IMR-90 (cell line): ENCODE results near the gene NTSR2. TPM values are rescaled to one million over a fixed set of nuclear protein-coding genes. Genes with fewer than 3 reads are reported as not detected.

ENCODE experiments used
- ATAC-seq: fragments of 200-7000 bp; cut with Tn5 transposase; 2 replicates; pipeline ENCODE4 v1.9.1; 2020; ENCODE audit warnings: low read depth, mild to moderate bottlenecking, moderate library complexity
- BruUV-seq: library from RNA; stranded (reverse); fragments of 400-500 nt; replicated peaks from 2 replicates; lab custom pipeline; 2021; lab: Mats Ljungman, UMichigan
- CTCF ChIA-PET: fragments of 300-600 bp; formaldehyde crosslinking; extraction: SDS; loops from one replicate; lab custom pipeline; 2021; ENCODE audit warnings: antibody characterized with exemption; lab: Yijun Ruan, JAX
- POLR2A ChIA-PET: fragments of 300-600 bp; sonication (Branson Sonifier 250); formaldehyde crosslinking; loops from one replicate; lab custom pipeline; 2022; ENCODE audit warnings: antibody characterized with exemption; ENCODE audit not compliant: unreplicated experiment; lab: Charles Lee
- DNase-seq: peaks from one replicate; pipeline ENCODE4 v3.0.0; 2013
- H2AFZ ChIP-seq: replicated peaks from 2 replicates; pipeline ENCODE3; 2013; ENCODE audit warnings: low read length, mild to moderate bottlenecking; ENCODE audit not compliant: poor library complexity
- H2AK5ac ChIP-seq: 2 replicates; pipeline ENCODE4 v1.6.1; 2013; ENCODE audit warnings: low read depth, low read length, inconsistent platforms
- H2AK9ac ChIP-seq: replicated peaks from 2 replicates; pipeline ENCODE3; 2013; ENCODE audit warnings: mild to moderate bottlenecking, low read depth, low read length, moderate library complexity; ENCODE audit not compliant: poor library complexity
- H2BK120ac ChIP-seq: 2 replicates; pipeline ENCODE4 v1.6.1; 2013; ENCODE audit warnings: low read depth, low read length, inconsistent platforms
- H2BK15ac ChIP-seq: 3 replicates; pipeline ENCODE4 v1.6.1; 2013; ENCODE audit warnings: low read depth, low read length, inconsistent platforms
- H2BK20ac ChIP-seq: 2 replicates; pipeline ENCODE4 v1.6.1; 2013; ENCODE audit warnings: low read depth, mild to moderate bottlenecking, inconsistent platforms, low read length, moderate library complexity
- H2BK5ac ChIP-seq: 2 replicates; pipeline ENCODE4 v1.6.1; 2013; ENCODE audit warnings: mild to moderate bottlenecking, low read depth, low read length, inconsistent platforms; ENCODE audit not compliant: poor library complexity, severe bottlenecking
- H3K14ac ChIP-seq: replicated peaks from 2 replicates; pipeline ENCODE4 v1.6.1; 2013; ENCODE audit warnings: low read depth, low read length, inconsistent platforms
- H3K18ac ChIP-seq: 2 replicates; pipeline ENCODE4 v1.6.1; 2013; ENCODE audit warnings: low read depth, low read length, control low read depth
- H3K23ac ChIP-seq: 2 replicates; pipeline ENCODE4 v1.6.1; 2013; ENCODE audit warnings: low read depth, low read length, inconsistent platforms
- H3K27ac ChIP-seq: 2 replicates; pipeline ENCODE4 v1.5.1; 2013; ENCODE audit warnings: mild to moderate bottlenecking, control low read depth, low read length; ENCODE audit not compliant: insufficient read depth
- H3K27me3 ChIP-seq: 2 replicates; pipeline ENCODE4 v1.6.1; 2013; ENCODE audit warnings: low read length; ENCODE audit not compliant: control insufficient read depth, insufficient read depth
- H3K36me3 ChIP-seq: 2 replicates; pipeline ENCODE4 v1.6.1; 2013; ENCODE audit warnings: low read length, mixed read lengths; ENCODE audit not compliant: control insufficient read depth, insufficient read depth
- H3K4ac ChIP-seq: 2 replicates; pipeline ENCODE4 v1.6.1; 2013; ENCODE audit warnings: low read depth, low read length, inconsistent platforms
- H3K4me1 ChIP-seq: 2 replicates; pipeline ENCODE4 v1.6.1; 2013; ENCODE audit warnings: low read length, mixed read lengths; ENCODE audit not compliant: control insufficient read depth, insufficient read depth
- H3K4me2 ChIP-seq: 2 replicates; pipeline ENCODE4 v1.6.1; 2013; ENCODE audit warnings: low read depth, mild to moderate bottlenecking, control low read depth, low read length, moderate library complexity
- H3K4me3 ChIP-seq: 2 replicates; pipeline ENCODE4 v1.5.1; 2013; ENCODE audit warnings: low read depth, mild to moderate bottlenecking, control low read depth, low read length, moderate library complexity; ENCODE audit not compliant: insufficient read depth
- H3K56ac ChIP-seq: 2 replicates; pipeline ENCODE4 v1.6.1; 2013; ENCODE audit warnings: low read length, inconsistent platforms; ENCODE audit not compliant: insufficient read depth; ENCODE audit errors: extremely low read depth
- H3K79me1 ChIP-seq, 2 experiments: 2 replicates each; pipeline ENCODE4 v1.6.1; 2013; ENCODE audit warnings: low read length in 2 of 2, inconsistent platforms in 1 of 2, low read depth in 1 of 2
- H3K9ac ChIP-seq: 2 replicates; pipeline ENCODE4 v1.6.1; 2013; ENCODE audit warnings: low read depth, low read length, control low read depth
- H3K9me1 ChIP-seq: 2 replicates; pipeline ENCODE4 v1.6.1; 2013; ENCODE audit warnings: low read length, inconsistent platforms; ENCODE audit not compliant: insufficient read depth
- H3K9me3 ChIP-seq: 2 replicates; pipeline ENCODE4 v1.6.1; 2013; ENCODE audit warnings: low read length; ENCODE audit not compliant: control insufficient read depth, insufficient read depth
- H4K20me1 ChIP-seq: 2 replicates; pipeline ENCODE4 v1.6.1; 2013; ENCODE audit warnings: low read length, inconsistent platforms; ENCODE audit not compliant: insufficient read depth
- H4K5ac ChIP-seq: 2 replicates; pipeline ENCODE4 v1.6.1; 2013; ENCODE audit warnings: mild to moderate bottlenecking, low read depth, low read length, control low read depth
- H4K8ac ChIP-seq, 2 experiments: 2 replicates each; pipeline ENCODE4 v1.6.1; 2013; ENCODE audit warnings: low read depth in 2 of 2, low read length in 2 of 2, control low read depth in 1 of 2, inconsistent platforms in 1 of 2
- H4K91ac ChIP-seq: 2 replicates; pipeline ENCODE4 v1.6.1; 2013; ENCODE audit warnings: low read depth, low read length, inconsistent platforms; ENCODE audit not compliant: insufficient read depth
- FOS ChIP-seq: fragments of 150-350 bp; IDR thresholded peaks from 2 replicates; pipeline ENCODE4 v1.6.1; 2016; ENCODE audit warnings: low read depth, low read length
- MAFK ChIP-seq: IDR thresholded peaks from 2 replicates; pipeline ENCODE4 v1.6.1; 2012; ENCODE audit warnings: low read depth, low read length, improper control_type of control experiment
- POLR2A ChIP-seq: IDR thresholded peaks from 2 replicates; pipeline ENCODE4 v1.6.1; 2012; ENCODE audit warnings: mild to moderate bottlenecking, low read depth, low read length
- RAD21 ChIP-seq: IDR thresholded peaks from 2 replicates; pipeline ENCODE4 v1.6.1; 2012; ENCODE audit warnings: low read length, improper control_type of control experiment
- RFX5 ChIP-seq: IDR thresholded peaks from 2 replicates; pipeline ENCODE4 v1.8.0; 2012; ENCODE audit warnings: low read depth, mild to moderate bottlenecking, low read length, moderate library complexity
- WGBS, 2 experiments: methylation state at CpG; one replicate each; pipeline versions ENCODE4 v1.1.5 to v1.1.7; 2013; ENCODE audit warnings: missing lambda C conversion rate in 2 of 2; ENCODE audit not compliant: insufficient read length in 1 of 2; ENCODE audit errors: extremely low coverage in 2 of 2; 5-methylcytosine and 5-hydroxymethylcytosine counted together
- dilution Hi-C: fragments of 300-500 bp; cut with HindIII; formaldehyde crosslinking; loops from one replicate; pipeline ENCODE4 v1.14.3; 2018; ENCODE audit warnings: low sequenced_read_pairs; ENCODE audit not compliant: unreplicated experiment
- in situ Hi-C: fragments of 300-500 bp; cut with MboI; formaldehyde crosslinking; loops from 3 replicates; pipeline ENCODE4 v1.14.3; 2019; ENCODE audit warnings: low sequenced_read_pairs, inconsistent platforms, mixed read lengths
- intact Hi-C: fragments of 100-400 bp; cut with micrococcal nuclease; formaldehyde crosslinking; loops from 2 replicates; pipeline ENCODE4 v1.10.0; 2022
- polyA plus RNA-seq, 3 experiments: library from polyadenylated mRNA; depleted of rRNA; stranded (reverse); fragments of >200 nt; gene quantifications; 2 replicates each; pipeline ENCODE4 v1.2.3, GENCODE V29; 2012; ENCODE audit warnings: low replicate concordance in 1 of 3
- total RNA-seq: library from RNA; depleted of rRNA; stranded (reverse); fragments of >200 nt; gene quantifications from 2 replicates; pipeline ENCODE4 v1.2.3, GENCODE V29; 2012
- TF ChIP-seq, protein P1 (sequence below): conservative IDR thresholded peaks from 2 replicates; pipeline ENCODE4 v1.5.1; 2012; ENCODE audit warnings: mild to moderate bottlenecking, low read depth, low read length, improper control_type of control experiment
- TF ChIP-seq, protein P2 (sequence below): fragments of 150-350 bp; IDR thresholded peaks from 2 replicates; pipeline ENCODE4 v1.6.1; 2017; ENCODE audit warnings: mild to moderate bottlenecking, antibody characterized with exemption, low read length, low read depth

NTSR2 gene
- total and polyA plus RNA-seq, 2 of the 4 experiments (the other 2 are of a cell fraction), result not detected

GRCh38 chr2:11625671-11626070, 44.3 kb downstream of the NTSR2 start:
- no peak for DNase-seq
- ATAC-seq, result no peak

More at GRCh38 chr2:11625671-11626070, 44.3 kb downstream of the NTSR2 start:
- Histone ChIP-seq H3K23ac (no peak overlapping the region), H3K27ac (no peak overlapping the region), H4K5ac (no peak overlapping the region), H3K4me2 (no peak overlapping the region), H3K9me3 (peaks cover 9% of the 10 kb centered on the region), H3K9ac (no peak overlapping the region), H3K36me3 (no peaks in the 10 kb centered on the region), H2BK5ac (no peak overlapping the region), H3K56ac (no peak overlapping the region), H3K18ac (no peak overlapping the region), H4K8ac (no peak overlapping the region), H4K20me1 (no peaks in the 10 kb centered on the region), H4K91ac (no peak overlapping the region), H3K4me1 (no peaks in the 10 kb centered on the region), H3K9me1 (no peaks in the 10 kb centered on the region), H2AK9ac (no peak overlapping the region), H3K79me1 (no peaks in the 10 kb centered on the region), H2AK5ac (no peak overlapping the region), H2BK120ac (no peak overlapping the region), H3K4me3 (no peak overlapping the region), H3K27me3 (peaks cover 32% of the 10 kb centered on the region), H2BK20ac (no peak overlapping the region), H2AFZ (no peak overlapping the region), H3K4ac (no peak overlapping the region), H2BK15ac (no peak overlapping the region), H3K14ac (no peak overlapping the region)
- ChIA-PET POLR2A (no interaction called here), CTCF (no interaction called here)
- in situ Hi-C loops (no loop called here), dilution Hi-C loops (no loop called here), intact Hi-C loops (no loop called here)
- WGBS, 2 experiments, result 88% methylated on average over 3 of the region's 10 CpGs; no CpG with 5 or more reads in 1 of the 2 experiments
- TF ChIP-seq, protein P1, sequence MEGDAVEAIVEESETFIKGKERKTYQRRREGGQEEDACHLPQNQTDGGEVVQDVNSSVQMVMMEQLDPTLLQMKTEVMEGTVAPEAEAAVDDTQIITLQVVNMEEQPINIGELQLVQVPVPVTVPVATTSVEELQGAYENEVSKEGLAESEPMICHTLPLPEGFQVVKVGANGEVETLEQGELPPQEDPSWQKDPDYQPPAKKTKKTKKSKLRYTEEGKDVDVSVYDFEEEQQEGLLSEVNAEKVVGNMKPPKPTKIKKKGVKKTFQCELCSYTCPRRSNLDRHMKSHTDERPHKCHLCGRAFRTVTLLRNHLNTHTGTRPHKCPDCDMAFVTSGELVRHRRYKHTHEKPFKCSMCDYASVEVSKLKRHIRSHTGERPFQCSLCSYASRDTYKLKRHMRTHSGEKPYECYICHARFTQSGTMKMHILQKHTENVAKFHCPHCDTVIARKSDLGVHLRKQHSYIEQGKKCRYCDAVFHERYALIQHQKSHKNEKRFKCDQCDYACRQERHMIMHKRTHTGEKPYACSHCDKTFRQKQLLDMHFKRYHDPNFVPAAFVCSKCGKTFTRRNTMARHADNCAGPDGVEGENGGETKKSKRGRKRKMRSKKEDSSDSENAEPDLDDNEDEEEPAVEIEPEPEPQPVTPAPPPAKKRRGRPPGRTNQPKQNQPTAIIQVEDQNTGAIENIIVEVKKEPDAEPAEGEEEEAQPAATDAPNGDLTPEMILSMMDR, result no peak
- no peak for TF ChIP-seq FOS
- TF ChIP-seq, protein P2, sequence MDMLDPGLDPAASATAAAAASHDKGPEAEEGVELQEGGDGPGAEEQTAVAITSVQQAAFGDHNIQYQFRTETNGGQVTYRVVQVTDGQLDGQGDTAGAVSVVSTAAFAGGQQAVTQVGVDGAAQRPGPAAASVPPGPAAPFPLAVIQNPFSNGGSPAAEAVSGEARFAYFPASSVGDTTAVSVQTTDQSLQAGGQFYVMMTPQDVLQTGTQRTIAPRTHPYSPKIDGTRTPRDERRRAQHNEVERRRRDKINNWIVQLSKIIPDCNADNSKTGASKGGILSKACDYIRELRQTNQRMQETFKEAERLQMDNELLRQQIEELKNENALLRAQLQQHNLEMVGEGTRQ, result no peak
- no peak for TF ChIP-seq POLR2A
- TF ChIP-seq RFX5, result no peak
- no peak for TF ChIP-seq RAD21
- no peak for TF ChIP-seq MAFK
- BruUV-seq, result no TSS peak
